Islet precursor cell (in vitro differentiated cells): ENCODE results near the gene GPSM3.
A peak's percentile ranks its signal among the peaks of the same experiment; 100 is the strongest.
"Not testable (repeated sequence)": the region's sequence is repeated elsewhere in the genome, so short reads cannot be mapped to it uniquely, and the experiment has no call there.

Experiments
- DNase-seq: peaks from one replicate; pipeline ENCODE4 v3.0.0-alpha.2; 2018

GPSM3 gene

GRCh38 chr6:32186151-32186840, 6.1 kb downstream of the GPSM3 start:
- DNase-seq: not testable (repeated sequence)

GRCh38 chr6:32185681-32186131, 6.7 kb downstream of the GPSM3 start:
- peak; percentile 90 for DNase-seq

GRCh38 chr6:32184084-32184640, 8.3 kb downstream of the GPSM3 start, which contains the start of gene AGER:
Gene AGER, minus strand, starts transcription at chr6:32184253. Its CDS starts 31 bp downstream, at chr6:32184222.
- DNase-seq: no peak

- DNase-seq: no peak
Observed at GRCh38 chr6:32183483-32184083, 8.9 kb downstream of the GPSM3 start.

- DNase-seq: no peak
Observed at GRCh38 chr6:32183030-32183429, 9.4 kb downstream of the GPSM3 start.

GRCh38 chr6:32182555-32182981, 9.9 kb downstream of the GPSM3 start:
- no peak for DNase-seq

- no peak for DNase-seq
Observed at GRCh38 chr6:32181915-32182529, 10.4 kb downstream of the GPSM3 start.

- DNase-seq: no peak
Observed at GRCh38 chr6:32181148-32181702, 11.2 kb downstream of the GPSM3 start.

- no peak for DNase-seq
Observed at GRCh38 chr6:32179766-32180405, 12.6 kb downstream of the GPSM3 start.

- DNase-seq: no peak
Observed at GRCh38 chr6:32178547-32179440, 13.6 kb downstream of the GPSM3 start.

GRCh38 chr6:32177788-32178546, 14.5 kb downstream of the GPSM3 start, which contains the start of gene RNF5:
Gene RNF5, plus strand, starts transcription at chr6:32178405. Its CDS starts 107 bp downstream, at chr6:32178512.
- DNase-seq: peak; percentile 99

- peak; percentile 73 for DNase-seq
Observed at GRCh38 chr6:32177183-32177787, 15.2 kb downstream of the GPSM3 start.

- DNase-seq: no peak
Observed at GRCh38 chr6:32176476-32177182, 15.8 kb downstream of the GPSM3 start.

GRCh38 chr6:32175711-32176475, 16.6 kb downstream of the GPSM3 start, which contains the start of gene AGPAT1:
Gene AGPAT1, minus strand, starts transcription at chr6:32176084. Its CDS starts 4,588 bp downstream, at chr6:32171496.
- DNase-seq: peak; percentile 98

GRCh38 chr6:32175322-32175710, 17.1 kb downstream of the GPSM3 start:
- DNase-seq: no peak

- DNase-seq: no peak
Observed at GRCh38 chr6:32174416-32174815, 18.0 kb downstream of the GPSM3 start.

- DNase-seq: peak; percentile 78
Observed at GRCh38 chr6:32173051-32173727, 19.3 kb downstream of the GPSM3 start.

GRCh38 chr6:32171234-32171633, 21.2 kb downstream of the GPSM3 start:
- DNase-seq: no peak
